DOHH2 (cell line): ENCODE results near the gene ANXA5.

Experiments used
- H3F3A ChIP-seq: fragments of 200-600 bp; sonication (generic), shearing (Covaris generic); 2 replicates; pipeline ENCODE4 v1.6.0; 2016; ENCODE audit warnings: antibody characterized with exemption, mild to moderate bottlenecking; ENCODE audit not compliant: control insufficient read depth, insufficient read depth
- H3K27ac ChIP-seq: fragments of 200-600 bp; sonication (generic); 2 replicates; pipeline ENCODE4 v1.5.1; 2014; ENCODE audit warnings: low read depth, mild to moderate bottlenecking, low read length, moderate library complexity
- H3K27me3 ChIP-seq: fragments of 200-600 bp; sonication (generic); 2 replicates; pipeline ENCODE4 v1.6.1; 2014; ENCODE audit warnings: mild to moderate bottlenecking, low read length, mixed read lengths; ENCODE audit not compliant: control insufficient read depth
- H3K36me3 ChIP-seq: fragments of 200-600 bp; sonication (generic); 2 replicates; pipeline ENCODE4 v1.6.1; 2014; ENCODE audit warnings: mild to moderate bottlenecking, low read length, moderate library complexity, mixed read lengths; ENCODE audit not compliant: control insufficient read depth
- H3K4me1 ChIP-seq: fragments of 200-600 bp; sonication (generic); 2 replicates; pipeline ENCODE4 v1.6.1; 2014; ENCODE audit warnings: mild to moderate bottlenecking, low read length, mixed read lengths; ENCODE audit not compliant: control insufficient read depth
- H3K4me2 ChIP-seq: fragments of 200-600 bp; sonication (generic); 2 replicates; pipeline ENCODE4 v1.6.0; 2014; ENCODE audit warnings: mild to moderate bottlenecking, low read length, moderate library complexity
- H3K4me3 ChIP-seq: fragments of 200-600 bp; sonication (generic); 2 replicates; pipeline ENCODE4 v1.5.1; 2014; ENCODE audit warnings: mild to moderate bottlenecking, low read length, mixed read lengths
- H3K79me2 ChIP-seq: fragments of 200-600 bp; sonication (generic); 2 replicates; pipeline ENCODE4 v1.6.1; 2014; ENCODE audit warnings: mild to moderate bottlenecking, low read length, mixed read lengths; ENCODE audit not compliant: control insufficient read depth
- H3K9me2 ChIP-seq: fragments of 200-600 bp; sonication (generic); replicated peaks from 2 replicates; pipeline ENCODE4 v1.6.1; 2014; ENCODE audit warnings: mild to moderate bottlenecking, low read length, mixed read lengths; ENCODE audit not compliant: control insufficient read depth
- H3K9me3 ChIP-seq: fragments of 200-600 bp; sonication (generic); 2 replicates; pipeline ENCODE4 v1.6.1; 2014; ENCODE audit warnings: antibody characterized with exemption, low read length, mixed read lengths; ENCODE audit not compliant: control insufficient read depth, insufficient read depth
- H4K20me1 ChIP-seq: fragments of 200-600 bp; sonication (generic); 2 replicates; pipeline ENCODE4 v1.6.0; 2014; ENCODE audit warnings: low read depth, mild to moderate bottlenecking, antibody characterized with exemption, low read length, moderate library complexity; ENCODE audit not compliant: control insufficient read depth, insufficient read depth
- CTCF ChIP-seq: fragments of 200-600 bp; sonication (generic); IDR thresholded peaks from one replicate; pipeline ENCODE4 v1.5.1; 2014; ENCODE audit warnings: antibody characterized with exemption, mild to moderate bottlenecking, low read depth, low read length; ENCODE audit not compliant: poor library complexity, severe bottlenecking
- EZH2phosphoT487 ChIP-seq: fragments of 200-600 bp; sonication (generic); IDR thresholded peaks from 2 replicates; pipeline ENCODE4 v1.6.1; 2017; ENCODE audit warnings: borderline replicate concordance, mild to moderate bottlenecking, antibody characterized with exemption, low read length, moderate library complexity, mixed read lengths

The ANXA5 gene

GRCh38 chr4:121712001-121712651 is 15.3 kb upstream of the ANXA5 start:
- no peaks in the 10 kb centered on the region for H3K36me3 ChIP-seq
- H3K4me1 ChIP-seq = no peaks in the 10 kb centered on the region
- H3K27me3 ChIP-seq = peaks cover 17% of the 10 kb centered on the region
- H3K9me2 ChIP-seq = no peaks in the 10 kb centered on the region
- TF ChIP-seq CTCF (no peak), EZH2phosphoT487 (no peak)
- H3K9me3 ChIP-seq = no peaks in the 10 kb centered on the region
- H4K20me1 ChIP-seq = no peaks in the 10 kb centered on the region
- no peak overlapping the region for H3K27ac ChIP-seq
- H3K4me2 ChIP-seq = no peak overlapping the region
- H3F3A ChIP-seq = no peaks in the 10 kb centered on the region
- H3K79me2 ChIP-seq = no peaks in the 10 kb centered on the region
- no peak overlapping the region for H3K4me3 ChIP-seq

- Histone ChIP-seq H3F3A (no peaks in the 10 kb centered on the region), H3K79me2 (no peaks in the 10 kb centered on the region), H3K9me2 (no peaks in the 10 kb centered on the region), H3K27me3 (peaks cover 17% of the 10 kb centered on the region), H3K9me3 (no peaks in the 10 kb centered on the region), H3K4me1 (no peaks in the 10 kb centered on the region), H3K36me3 (no peaks in the 10 kb centered on the region), H3K4me3 (no peak overlapping the region), H3K27ac (no peak overlapping the region), H3K4me2 (no peak overlapping the region), H4K20me1 (no peaks in the 10 kb centered on the region)
- TF ChIP-seq CTCF = no peak
- no peak for TF ChIP-seq EZH2phosphoT487
Observed at GRCh38 chr4:121711263-121712000, 14.7 kb upstream of the ANXA5 start.

GRCh38 chr4:121709766-121710405 is 13.1 kb upstream of the ANXA5 start:
- no peaks in the 10 kb centered on the region for H3K36me3 ChIP-seq
- no peak overlapping the region for H3K27ac ChIP-seq
- H3K4me3 ChIP-seq = no peak overlapping the region
- H4K20me1 ChIP-seq = no peaks in the 10 kb centered on the region
- no peak overlapping the region for H3K4me2 ChIP-seq
- H3K9me2 ChIP-seq = no peaks in the 10 kb centered on the region
- no peaks in the 10 kb centered on the region for H3F3A ChIP-seq
- TF ChIP-seq EZH2phosphoT487 (no peak), CTCF (no peak)
- no peaks in the 10 kb centered on the region for H3K9me3 ChIP-seq
- no peaks in the 10 kb centered on the region for H3K4me1 ChIP-seq
- H3K79me2 ChIP-seq = no peaks in the 10 kb centered on the region
- H3K27me3 ChIP-seq = peaks cover 15% of the 10 kb centered on the region
